ENCODE results near the gene KCTD10. TPM values are rescaled to one million over a fixed set of nuclear protein-coding genes. Genes with fewer than 3 reads are reported as not detected.

The KCTD10 gene
- polyA plus RNA-seq, 1 donor (not counting 4 experiments of a cell fraction or from before 2014, with no cell fraction given), result 107 TPM

GRCh38 chr12:109460538-109460937 lies 16.6 kb downstream of the KCTD10 start:
- no peak for TF ChIP-seq CTCF (optimal IDR thresholded peaks at IDR 0.05 in 1 of 3, IDR thresholded peaks at IDR 0.05 in 1 of 3, conservative IDR thresholded peaks at IDR 0.05 in 1 of 3; ENCODE audit: extremely low read depth in 1 of 3, insufficient read depth in 2 of 3, low read length in 3 of 3)
- no peak for TF ChIP-seq EZH2 (IDR thresholded peaks at IDR 0.05; ENCODE audit: low read length)
- dilution Hi-C loops (cut with MboI; ENCODE audit: extremely low pct_ligation_motif_present, low sequenced_read_pairs), result no loop called here
- Histone ChIP-seq H4K20me1 (ENCODE audit: control insufficient read depth, extremely low read depth, insufficient read depth, low read length) (peaks cover 19% of the 10 kb centered on the region), H3K79me2 (ENCODE audit: control insufficient read depth, insufficient read depth, low read length) (peaks cover 77% of the 10 kb centered on the region), H3K27me3 (ENCODE audit: control insufficient read depth, extremely low read depth, insufficient read depth, low read length) (no peaks in the 10 kb centered on the region), H2AFZ (ENCODE audit: control insufficient read depth, low read length) (no peak overlapping the region), H3K9ac (ENCODE audit: control insufficient read depth, extremely low read depth, insufficient read depth, low read length) (no peak overlapping the region), H3K4me3 (ENCODE audit: control insufficient read depth in 2 of 3, extremely low read depth in 1 of 3, insufficient read depth in 2 of 3, low read depth in 1 of 3, low read length in 3 of 3) (no peak overlapping the region), H3K9me1 (ENCODE audit: control insufficient read depth, extremely low read depth, insufficient read depth, low read length) (peaks cover 9% of the 10 kb centered on the region), H3K4me2 (ENCODE audit: control insufficient read depth, extremely low read depth, insufficient read depth, low read depth, low read length) (no peak overlapping the region), H3K9me3 (ENCODE audit: control insufficient read depth, low read depth, low read length) (no peaks in the 10 kb centered on the region), H3K4me1 (ENCODE audit: control insufficient read depth, extremely low read depth, insufficient read depth, low read length) (peaks cover 36% of the 10 kb centered on the region), H3K27ac (ENCODE audit: control insufficient read depth, insufficient read depth, low read length) (no peak overlapping the region), H3K36me3 (ENCODE audit: control insufficient read depth in 2 of 2, extremely low read depth in 1 of 2, insufficient read depth in 2 of 2, low read length in 2 of 2) (peaks cover 38 to 47% of the 10 kb centered on the region in 2 experiments)
- no peak for DNase-seq (ENCODE audit: low read depth, low spot score)
- FAIRE-seq, result no peak

GRCh38 chr12:109459247-109459646 lies 17.9 kb downstream of the KCTD10 start:
- Histone ChIP-seq H3K36me3 (ENCODE audit: control insufficient read depth in 2 of 2, extremely low read depth in 1 of 2, insufficient read depth in 2 of 2, low read length in 2 of 2) (peaks cover 44 to 50% of the 10 kb centered on the region in 2 experiments), H3K4me2 (ENCODE audit: control insufficient read depth, extremely low read depth, insufficient read depth, low read depth, low read length) (no peak overlapping the region), H3K4me3 (ENCODE audit: control insufficient read depth in 2 of 3, extremely low read depth in 1 of 3, insufficient read depth in 2 of 3, low read depth in 1 of 3, low read length in 3 of 3) (no peak overlapping the region), H3K79me2 (ENCODE audit: control insufficient read depth, insufficient read depth, low read length) (peaks cover 64% of the 10 kb centered on the region), H3K9me1 (ENCODE audit: control insufficient read depth, extremely low read depth, insufficient read depth, low read length) (peaks cover 9% of the 10 kb centered on the region), H3K9ac (ENCODE audit: control insufficient read depth, extremely low read depth, insufficient read depth, low read length) (no peak overlapping the region), H3K27ac (ENCODE audit: control insufficient read depth, insufficient read depth, low read length) (no peak overlapping the region), H2AFZ (ENCODE audit: control insufficient read depth, low read length) (no peak overlapping the region), H3K4me1 (ENCODE audit: control insufficient read depth, extremely low read depth, insufficient read depth, low read length) (peaks cover 35% of the 10 kb centered on the region), H4K20me1 (ENCODE audit: control insufficient read depth, extremely low read depth, insufficient read depth, low read length) (peaks cover 18% of the 10 kb centered on the region), H3K27me3 (ENCODE audit: control insufficient read depth, extremely low read depth, insufficient read depth, low read length) (no peaks in the 10 kb centered on the region), H3K9me3 (ENCODE audit: control insufficient read depth, low read depth, low read length) (no peaks in the 10 kb centered on the region)
- dilution Hi-C loops (cut with MboI; ENCODE audit: extremely low pct_ligation_motif_present, low sequenced_read_pairs), result no loop called here
- TF ChIP-seq EZH2 (IDR thresholded peaks at IDR 0.05; ENCODE audit: low read length) (no peak), CTCF (optimal IDR thresholded peaks at IDR 0.05 in 1 of 3, IDR thresholded peaks at IDR 0.05 in 1 of 3, conservative IDR thresholded peaks at IDR 0.05 in 1 of 3; ENCODE audit: extremely low read depth in 1 of 3, insufficient read depth in 2 of 3, low read length in 3 of 3) (no peak)
- FAIRE-seq (no peak), DNase-seq (ENCODE audit: low read depth, low spot score) (no peak)
